ENCODE results near the gene UVRAG.

DNA sequence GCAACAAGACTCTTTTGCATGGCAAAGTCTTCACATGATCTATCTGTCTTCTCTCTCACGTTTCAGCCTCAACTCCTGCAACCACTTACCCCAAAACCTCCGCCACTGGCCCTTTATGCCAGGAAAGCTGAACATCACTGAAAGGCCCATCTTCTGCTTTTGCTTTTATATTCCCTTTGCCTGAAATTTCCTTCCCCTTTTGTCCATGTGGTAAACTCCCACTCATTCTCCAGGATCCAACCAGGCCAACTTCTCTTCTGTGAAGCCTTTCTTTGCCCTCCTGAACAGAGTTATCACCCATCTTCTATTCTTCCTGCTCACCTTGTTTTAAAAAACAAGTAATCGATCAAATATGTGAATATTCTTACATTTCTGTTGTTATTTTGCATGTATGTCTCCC is 273.5 kb downstream of the UVRAG start:
- TF ChIP-seq POLR2A (IDR thresholded peaks at IDR 0.05) (no peak), POLR2AphosphoS5 (IDR thresholded peaks at IDR 0.05) (no peak)
- TF ChIP-seq, protein P1, sequence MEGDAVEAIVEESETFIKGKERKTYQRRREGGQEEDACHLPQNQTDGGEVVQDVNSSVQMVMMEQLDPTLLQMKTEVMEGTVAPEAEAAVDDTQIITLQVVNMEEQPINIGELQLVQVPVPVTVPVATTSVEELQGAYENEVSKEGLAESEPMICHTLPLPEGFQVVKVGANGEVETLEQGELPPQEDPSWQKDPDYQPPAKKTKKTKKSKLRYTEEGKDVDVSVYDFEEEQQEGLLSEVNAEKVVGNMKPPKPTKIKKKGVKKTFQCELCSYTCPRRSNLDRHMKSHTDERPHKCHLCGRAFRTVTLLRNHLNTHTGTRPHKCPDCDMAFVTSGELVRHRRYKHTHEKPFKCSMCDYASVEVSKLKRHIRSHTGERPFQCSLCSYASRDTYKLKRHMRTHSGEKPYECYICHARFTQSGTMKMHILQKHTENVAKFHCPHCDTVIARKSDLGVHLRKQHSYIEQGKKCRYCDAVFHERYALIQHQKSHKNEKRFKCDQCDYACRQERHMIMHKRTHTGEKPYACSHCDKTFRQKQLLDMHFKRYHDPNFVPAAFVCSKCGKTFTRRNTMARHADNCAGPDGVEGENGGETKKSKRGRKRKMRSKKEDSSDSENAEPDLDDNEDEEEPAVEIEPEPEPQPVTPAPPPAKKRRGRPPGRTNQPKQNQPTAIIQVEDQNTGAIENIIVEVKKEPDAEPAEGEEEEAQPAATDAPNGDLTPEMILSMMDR (IDR thresholded peaks at IDR 0.05 in 8 of 11, conservative IDR thresholded peaks at IDR 0.05 in 3 of 11): no peak

Data from spleen (tissue), 7 donors.